ENCODE measurements around the gene CDYL2.

CDYL2 gene

DNA sequence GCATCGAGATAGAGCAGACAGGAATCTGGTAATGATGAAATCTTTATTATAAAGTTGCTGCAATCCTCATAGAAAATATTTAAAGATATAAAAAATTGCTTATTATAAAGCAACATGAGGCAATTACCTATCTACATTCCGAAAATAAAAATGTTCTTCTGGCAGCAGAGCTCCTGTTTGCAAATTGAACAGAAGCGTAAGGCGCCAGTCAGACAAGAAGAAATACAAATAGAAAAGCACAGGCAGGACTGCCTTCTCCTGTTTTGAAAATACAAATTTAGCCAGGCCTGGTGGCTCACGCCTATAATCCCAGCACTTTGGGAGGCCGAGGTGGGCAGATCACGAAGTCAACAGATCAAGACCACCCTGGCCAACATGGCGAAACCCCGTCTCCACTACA lies 95.6 kb downstream of the CDYL2 start:
- Histone ChIP-seq H3K27me3 (no peaks in the 10 kb centered on the region), H3K27ac (no peak overlapping the region), H3K36me3 (no peaks in the 10 kb centered on the region), H3K4me3 (ENCODE audit: low read depth in 1 of 2, low read length in 1 of 2) (no peak overlapping the region), H3K4me1 (ENCODE audit: control insufficient read depth in 1 of 2, insufficient read depth in 1 of 2, low read depth in 1 of 2, low read length in 1 of 2) (no peaks in the 10 kb centered on the region), H3K9me3 (no peaks in the 10 kb centered on the region)
- TF ChIP-seq, protein P1, sequence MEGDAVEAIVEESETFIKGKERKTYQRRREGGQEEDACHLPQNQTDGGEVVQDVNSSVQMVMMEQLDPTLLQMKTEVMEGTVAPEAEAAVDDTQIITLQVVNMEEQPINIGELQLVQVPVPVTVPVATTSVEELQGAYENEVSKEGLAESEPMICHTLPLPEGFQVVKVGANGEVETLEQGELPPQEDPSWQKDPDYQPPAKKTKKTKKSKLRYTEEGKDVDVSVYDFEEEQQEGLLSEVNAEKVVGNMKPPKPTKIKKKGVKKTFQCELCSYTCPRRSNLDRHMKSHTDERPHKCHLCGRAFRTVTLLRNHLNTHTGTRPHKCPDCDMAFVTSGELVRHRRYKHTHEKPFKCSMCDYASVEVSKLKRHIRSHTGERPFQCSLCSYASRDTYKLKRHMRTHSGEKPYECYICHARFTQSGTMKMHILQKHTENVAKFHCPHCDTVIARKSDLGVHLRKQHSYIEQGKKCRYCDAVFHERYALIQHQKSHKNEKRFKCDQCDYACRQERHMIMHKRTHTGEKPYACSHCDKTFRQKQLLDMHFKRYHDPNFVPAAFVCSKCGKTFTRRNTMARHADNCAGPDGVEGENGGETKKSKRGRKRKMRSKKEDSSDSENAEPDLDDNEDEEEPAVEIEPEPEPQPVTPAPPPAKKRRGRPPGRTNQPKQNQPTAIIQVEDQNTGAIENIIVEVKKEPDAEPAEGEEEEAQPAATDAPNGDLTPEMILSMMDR (IDR thresholded peaks at IDR 0.05): no peak

DNA sequence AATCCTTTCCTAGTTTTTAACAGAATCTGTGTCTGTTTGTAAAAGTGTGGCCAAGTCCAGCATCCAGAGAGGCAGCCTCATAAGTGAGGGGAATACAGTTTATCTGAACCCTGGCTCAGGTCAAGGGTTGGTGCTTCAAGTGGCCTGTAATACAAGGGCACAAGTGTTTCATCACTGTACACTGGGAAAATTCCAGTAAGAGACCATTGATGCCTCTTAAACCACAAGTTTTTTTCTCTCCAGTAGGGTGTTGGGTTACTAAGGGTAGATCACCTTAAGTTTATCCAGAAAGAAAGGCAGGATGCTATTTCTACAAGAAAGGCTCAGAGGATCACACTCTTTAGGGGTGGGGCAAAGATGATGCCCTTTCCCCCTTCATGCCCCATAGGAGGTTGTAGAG lies 96.7 kb downstream of the CDYL2 start:
- Histone ChIP-seq H3K4me1 (ENCODE audit: control insufficient read depth in 1 of 2, insufficient read depth in 1 of 2, low read depth in 1 of 2, low read length in 1 of 2) (no peaks in the 10 kb centered on the region), H3K4me3 (ENCODE audit: low read depth in 1 of 2, low read length in 1 of 2) (no peak overlapping the region), H3K9me3 (no peaks in the 10 kb centered on the region), H3K27ac (no peak overlapping the region), H3K36me3 (no peaks in the 10 kb centered on the region), H3K27me3 (no peaks in the 10 kb centered on the region)
- TF ChIP-seq, protein P1 (IDR thresholded peaks at IDR 0.05): no peak

DNA sequence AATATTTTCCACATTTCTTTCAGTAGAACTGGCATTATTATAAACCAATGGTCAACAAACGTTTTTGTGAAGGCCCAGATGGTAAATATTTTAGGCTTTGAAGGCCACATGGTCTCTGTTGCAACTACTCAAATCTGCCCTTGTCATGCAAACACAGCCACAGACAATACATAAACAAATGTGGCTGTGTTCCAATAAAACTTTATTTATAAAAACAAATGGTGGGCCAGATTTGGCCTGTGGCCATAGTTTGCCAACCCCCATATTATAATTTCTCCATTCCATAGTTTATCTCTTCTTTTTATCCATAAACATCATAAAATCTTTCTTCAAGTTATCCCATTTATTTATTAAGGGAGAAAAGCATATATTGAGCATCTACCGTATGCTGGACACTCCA lies 98.8 kb downstream of the CDYL2 start:
- H3K4me1 ChIP-seq (ENCODE audit: control insufficient read depth in 1 of 2, insufficient read depth in 1 of 2, low read depth in 1 of 2, low read length in 1 of 2): no peaks in the 10 kb centered on the region
- H3K9me3 ChIP-seq: no peaks in the 10 kb centered on the region
- no peak overlapping the region for H3K4me3 ChIP-seq (ENCODE audit: low read depth in 1 of 2, low read length in 1 of 2)
- TF ChIP-seq, protein P1 (IDR thresholded peaks at IDR 0.05): no peak
- H3K36me3 ChIP-seq: no peaks in the 10 kb centered on the region
- no peaks in the 10 kb centered on the region for H3K27me3 ChIP-seq
- H3K27ac ChIP-seq: no peak overlapping the region

DNA sequence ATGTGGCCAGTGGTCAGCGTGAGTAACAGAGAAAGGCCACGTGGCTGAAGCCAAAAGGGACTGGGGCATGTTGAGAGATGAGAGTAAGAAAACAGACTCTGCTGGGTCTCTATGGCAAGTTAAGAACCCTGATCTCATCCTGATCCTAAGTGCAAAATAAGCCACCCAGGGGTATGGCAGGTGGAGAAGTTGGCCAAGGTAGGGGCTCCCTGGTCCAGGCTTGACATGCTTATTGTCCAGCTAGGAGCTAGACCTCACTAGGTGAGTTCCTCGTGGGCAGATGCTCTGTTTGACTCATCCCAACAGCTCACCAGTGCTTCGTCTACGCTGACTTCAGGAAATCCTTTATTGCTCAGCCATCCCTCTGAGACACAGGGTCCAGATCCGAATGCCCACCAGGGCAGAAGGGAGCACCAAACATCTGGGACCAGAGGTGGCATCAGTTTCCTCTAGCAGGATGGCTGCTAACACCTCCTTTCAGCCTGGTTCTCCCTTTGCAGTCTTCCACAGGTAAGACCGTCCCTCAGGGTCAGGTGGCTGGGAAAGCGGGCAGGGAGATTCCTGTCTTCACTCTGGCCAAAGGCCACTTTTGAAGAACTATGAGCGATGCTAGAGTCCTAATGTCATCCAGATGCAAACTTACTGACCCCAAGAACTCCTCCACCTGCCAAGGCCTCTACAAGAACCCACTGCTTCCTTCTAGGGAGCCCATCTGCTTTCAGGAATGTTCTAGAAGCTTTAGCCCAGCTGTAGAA lies 99.5 kb downstream of the CDYL2 start:
- Histone ChIP-seq H3K9me3 (no peaks in the 10 kb centered on the region), H3K36me3 (no peaks in the 10 kb centered on the region), H3K4me1 (ENCODE audit: control insufficient read depth in 1 of 2, insufficient read depth in 1 of 2, low read depth in 1 of 2, low read length in 1 of 2) (no peaks in the 10 kb centered on the region), H3K27me3 (no peaks in the 10 kb centered on the region), H3K4me3 (ENCODE audit: low read depth in 1 of 2, low read length in 1 of 2) (no peak overlapping the region), H3K27ac (no peak overlapping the region)
- TF ChIP-seq, protein P1 (IDR thresholded peaks at IDR 0.05): no peak

DNA sequence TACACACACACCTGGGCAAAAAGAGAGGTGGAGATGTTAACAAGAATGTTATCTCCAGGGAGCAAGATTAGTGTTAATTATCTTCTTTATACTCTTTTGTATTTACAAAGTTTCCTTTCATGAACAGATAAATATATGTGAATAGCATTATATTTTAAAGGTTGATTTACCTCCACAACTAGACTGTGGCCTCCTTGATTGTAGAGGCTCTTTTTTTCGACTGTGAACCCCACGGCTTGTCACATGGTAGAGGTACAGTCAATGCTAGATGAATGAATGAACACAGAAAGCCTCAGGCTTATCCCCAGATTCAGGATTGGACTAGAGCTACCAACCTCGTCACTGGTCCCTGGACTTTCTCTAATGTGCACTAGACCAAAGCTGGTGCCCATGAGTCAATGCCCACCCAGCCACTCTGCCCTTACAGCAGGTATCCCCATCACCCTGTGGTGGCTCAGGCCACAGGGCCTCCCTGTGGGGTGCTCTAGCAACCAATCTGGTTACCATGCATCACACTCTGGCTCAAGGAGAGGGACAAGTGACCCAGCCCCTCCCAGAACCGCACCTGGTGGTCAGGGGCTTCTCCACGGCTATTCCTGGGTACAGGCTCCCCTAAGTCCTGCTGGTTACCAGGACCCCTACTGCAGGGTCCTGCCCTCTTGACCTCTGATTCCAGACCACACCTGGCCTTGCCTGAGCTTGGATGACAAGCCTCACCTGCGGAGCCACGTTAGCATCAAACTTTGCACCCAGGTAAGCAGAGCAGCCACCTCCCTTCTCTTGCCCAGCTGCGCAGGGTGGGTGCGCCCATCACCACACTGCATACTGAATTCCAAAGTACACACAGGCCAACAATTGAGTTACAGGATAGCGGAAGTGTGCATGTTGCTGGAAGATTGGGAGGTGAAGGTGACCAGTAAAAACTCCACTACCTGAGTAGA lies 101.0 kb downstream of the CDYL2 start:
- TF ChIP-seq, protein P1 (IDR thresholded peaks at IDR 0.05): no peak

More for the DNA sequence above, 101.0 kb downstream of the CDYL2 start:
- Histone ChIP-seq H3K36me3 (no peaks in the 10 kb centered on the region), H3K27me3 (no peaks in the 10 kb centered on the region), H3K4me1 (ENCODE audit: control insufficient read depth in 1 of 2, insufficient read depth in 1 of 2, low read depth in 1 of 2, low read length in 1 of 2) (no peaks in the 10 kb centered on the region), H3K9me3 (no peaks in the 10 kb centered on the region), H3K27ac (no peak overlapping the region), H3K4me3 (ENCODE audit: low read depth in 1 of 2, low read length in 1 of 2) (no peak overlapping the region)
